MV-4-11 (cell line): ENCODE results near the gene TIMM10B.
"Not testable (repeated sequence)": the region's sequence is repeated elsewhere in the genome, so short reads cannot be mapped to it uniquely, and the experiment has no call there.

Source experiments
- DNase-seq: peaks from one replicate; lab custom pipeline; 2025; lab: John Stamatoyannopoulos, UW

The TIMM10B gene

GRCh38 chr11:6505577-6506240 lies 24.4 kb downstream of the TIMM10B start:
- DNase-seq: peak; percentile 31

- DNase-seq: no peak
Measured at GRCh38 chr11:6516865-6517264, 35.6 kb downstream of the TIMM10B start.

- DNase-seq: no peak
Measured at GRCh38 chr11:6520265-6520664, 39.0 kb downstream of the TIMM10B start.

DNA sequence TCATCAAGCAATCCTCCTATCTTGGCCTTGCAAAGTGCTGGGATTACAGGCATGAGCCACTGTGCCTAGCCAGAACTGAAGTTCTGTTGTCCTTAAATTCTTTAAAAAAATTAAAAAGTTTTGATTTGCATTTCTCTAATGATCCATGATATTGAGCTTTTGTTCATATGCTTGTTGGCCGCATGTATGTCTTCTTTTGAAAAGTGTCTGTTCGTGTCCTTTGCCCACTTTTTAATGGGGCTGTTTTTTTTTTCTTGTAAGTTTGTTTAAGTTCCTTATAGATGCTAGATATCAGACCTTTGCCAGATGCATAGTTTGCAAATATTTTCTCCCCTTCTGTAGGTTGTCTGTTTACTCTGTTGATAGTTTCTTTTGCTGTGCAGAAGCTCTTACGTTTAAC lies 40.6 kb downstream of the TIMM10B start:
- DNase-seq: not testable (repeated sequence)

GRCh38 chr11:6523253-6523652 lies 42.0 kb downstream of the TIMM10B start:
- no peak for DNase-seq

DNA sequence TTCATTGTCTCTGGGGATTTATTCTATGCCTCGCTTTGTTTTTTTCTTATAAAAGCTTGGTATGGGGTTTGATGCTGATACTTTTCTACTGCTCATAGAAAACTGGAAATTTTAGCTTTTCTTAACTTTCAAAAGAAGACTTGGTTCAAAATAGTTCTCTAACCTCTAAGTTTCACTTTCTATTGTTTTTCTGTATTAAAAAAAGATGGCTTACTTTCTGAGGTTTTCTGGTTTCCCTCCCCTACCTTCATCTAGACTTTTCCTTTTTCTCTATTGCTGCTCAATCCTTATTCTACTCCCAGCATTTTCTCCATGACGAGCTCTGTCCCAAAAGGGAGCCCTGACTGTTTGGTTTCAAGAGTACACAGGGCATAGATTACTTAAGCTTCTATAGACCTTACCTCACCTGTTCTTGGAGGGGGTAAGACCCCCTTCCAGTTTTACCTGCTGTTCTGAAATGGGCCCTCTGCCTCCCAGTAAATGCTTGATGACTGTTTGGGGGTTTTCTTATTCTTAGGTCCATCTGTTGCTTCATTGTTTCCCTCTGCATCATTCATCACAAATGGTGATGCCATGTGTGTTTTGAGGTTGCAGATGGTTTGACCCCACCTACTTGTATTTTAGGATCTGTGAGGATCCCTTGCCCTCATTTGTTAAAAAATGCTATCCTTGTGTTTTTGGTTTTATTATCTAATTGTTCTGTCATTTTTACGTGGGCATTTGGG lies 45.3 kb downstream of the TIMM10B start:
- DNase-seq: no peak

- DNase-seq: no peak
Measured at GRCh38 chr11:6529266-6529665, 48.0 kb downstream of the TIMM10B start.

- DNase-seq: no peak
Measured at GRCh38 chr11:6530848-6531247, 49.5 kb downstream of the TIMM10B start.

DNA sequence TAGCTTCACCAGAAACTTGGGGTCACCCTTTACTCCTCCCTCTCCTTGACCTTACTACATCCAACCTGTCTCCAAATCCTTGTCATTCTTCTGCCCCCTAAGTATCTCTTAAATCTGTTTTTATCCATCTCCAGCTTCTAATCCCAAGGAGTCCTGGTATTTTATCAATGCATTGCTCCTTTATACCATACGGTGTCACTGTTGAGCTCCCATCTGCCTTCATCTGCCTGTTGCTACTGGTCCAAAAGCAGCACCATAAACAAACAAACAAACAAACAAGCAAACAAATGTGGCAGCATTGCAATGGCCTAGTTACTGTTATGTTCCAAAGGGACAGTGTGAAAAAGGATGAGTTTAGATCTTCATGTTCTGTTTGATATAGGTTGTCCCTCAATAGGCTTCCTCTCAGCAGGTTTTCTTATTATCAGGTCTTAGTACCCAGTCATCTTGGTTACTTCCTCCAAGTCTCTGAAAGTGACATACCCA lies 50.0 kb downstream of the TIMM10B start:
- DNase-seq: peak; percentile 26
